OCI-LY3 (cell line): ENCODE data around the gene CPTP.

ENCODE experiments used
- EZH2phosphoT487 ChIP-seq: fragments of 200-600 bp; shearing (Covaris generic); IDR thresholded peaks from 2 replicates; pipeline ENCODE4 v1.6.1; 2018; ENCODE audit warnings: antibody characterized with exemption, mixed run types, low read depth
- TF ChIP-seq, protein P1 (sequence below): fragments of 200-600, 300-600 bp; sonication (generic); IDR thresholded peaks from 2 replicates; pipeline ENCODE4 v1.5.1; 2014; ENCODE audit warnings: antibody characterized with exemption, low read length, low read depth

- TF ChIP-seq, protein P1, sequence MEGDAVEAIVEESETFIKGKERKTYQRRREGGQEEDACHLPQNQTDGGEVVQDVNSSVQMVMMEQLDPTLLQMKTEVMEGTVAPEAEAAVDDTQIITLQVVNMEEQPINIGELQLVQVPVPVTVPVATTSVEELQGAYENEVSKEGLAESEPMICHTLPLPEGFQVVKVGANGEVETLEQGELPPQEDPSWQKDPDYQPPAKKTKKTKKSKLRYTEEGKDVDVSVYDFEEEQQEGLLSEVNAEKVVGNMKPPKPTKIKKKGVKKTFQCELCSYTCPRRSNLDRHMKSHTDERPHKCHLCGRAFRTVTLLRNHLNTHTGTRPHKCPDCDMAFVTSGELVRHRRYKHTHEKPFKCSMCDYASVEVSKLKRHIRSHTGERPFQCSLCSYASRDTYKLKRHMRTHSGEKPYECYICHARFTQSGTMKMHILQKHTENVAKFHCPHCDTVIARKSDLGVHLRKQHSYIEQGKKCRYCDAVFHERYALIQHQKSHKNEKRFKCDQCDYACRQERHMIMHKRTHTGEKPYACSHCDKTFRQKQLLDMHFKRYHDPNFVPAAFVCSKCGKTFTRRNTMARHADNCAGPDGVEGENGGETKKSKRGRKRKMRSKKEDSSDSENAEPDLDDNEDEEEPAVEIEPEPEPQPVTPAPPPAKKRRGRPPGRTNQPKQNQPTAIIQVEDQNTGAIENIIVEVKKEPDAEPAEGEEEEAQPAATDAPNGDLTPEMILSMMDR, result no peak
- TF ChIP-seq EZH2phosphoT487, result no peak
Observed at GRCh38 chr1:1325288-1326074, 879 bp downstream of the CPTP start.
